ENCODE results near the gene LPIN2. TPM values are rescaled to one million over a fixed set of nuclear protein-coding genes. Genes with fewer than 3 reads are reported as not detected.

LPIN2 gene
- polyA plus RNA-seq, 1 donor (not counting 4 experiments of a cell fraction or from before 2014, with no cell fraction given) = 3.9 TPM

DNA sequence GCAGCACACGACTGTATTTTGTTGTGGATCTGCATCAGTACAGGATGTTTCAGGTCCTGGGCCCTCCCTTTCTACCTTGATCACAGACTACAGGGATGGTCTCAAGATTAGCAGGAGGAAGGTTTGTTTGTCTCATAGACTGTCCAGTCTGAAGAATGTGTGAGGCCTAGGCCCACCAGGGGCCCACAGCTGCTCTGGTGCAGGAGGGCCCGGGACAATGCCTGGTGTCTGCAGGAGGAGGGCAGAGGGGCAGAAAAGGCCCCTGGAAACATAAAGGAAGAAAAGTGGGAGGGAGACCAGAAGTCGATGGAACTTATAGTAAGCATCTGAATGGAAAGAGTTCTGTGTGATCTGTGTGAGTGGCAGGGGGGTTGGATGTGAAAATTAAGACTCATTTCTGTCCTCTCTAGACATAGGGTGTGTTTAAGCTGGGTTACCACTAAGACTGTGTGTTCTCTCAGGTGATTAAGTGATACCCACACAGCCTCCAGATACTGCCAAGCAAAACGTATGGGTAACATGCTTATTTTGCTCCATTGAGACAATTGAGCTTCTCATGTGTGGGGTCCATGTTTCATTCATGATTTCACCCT is 33.4 kb upstream of the LPIN2 start:
- Histone ChIP-seq H3K4me1 (ENCODE audit: control insufficient read depth, extremely low read depth, insufficient read depth, low read length) (no peaks in the 10 kb centered on the region), H3K27ac (ENCODE audit: control insufficient read depth, insufficient read depth, low read length) (no peak overlapping the region), H2AFZ (ENCODE audit: control insufficient read depth, low read length) (no peak overlapping the region), H3K9ac (ENCODE audit: control insufficient read depth, extremely low read depth, insufficient read depth, low read length) (no peak overlapping the region), H3K36me3 (ENCODE audit: control insufficient read depth in 2 of 2, extremely low read depth in 1 of 2, insufficient read depth in 2 of 2, low read length in 2 of 2) (no peaks in the 10 kb centered on the region), H3K27me3 (ENCODE audit: control insufficient read depth, extremely low read depth, insufficient read depth, low read length) (no peaks in the 10 kb centered on the region), H3K4me3 (ENCODE audit: control insufficient read depth in 2 of 3, extremely low read depth in 1 of 3, insufficient read depth in 2 of 3, low read depth in 1 of 3, low read length in 3 of 3) (no peak overlapping the region), H3K9me1 (ENCODE audit: control insufficient read depth, extremely low read depth, insufficient read depth, low read length) (no peaks in the 10 kb centered on the region), H4K20me1 (ENCODE audit: control insufficient read depth, extremely low read depth, insufficient read depth, low read length) (no peaks in the 10 kb centered on the region), H3K4me2 (ENCODE audit: control insufficient read depth, extremely low read depth, insufficient read depth, low read depth, low read length) (no peak overlapping the region), H3K79me2 (ENCODE audit: control insufficient read depth, insufficient read depth, low read length) (no peaks in the 10 kb centered on the region), H3K9me3 (ENCODE audit: control insufficient read depth, low read depth, low read length) (no peaks in the 10 kb centered on the region)
- dilution Hi-C loops (cut with MboI; ENCODE audit: extremely low pct_ligation_motif_present, low sequenced_read_pairs) = no loop called here
- DNase-seq (ENCODE audit: low read depth, low spot score) (no peak), FAIRE-seq (no peak)
- TF ChIP-seq EZH2 (IDR thresholded peaks at IDR 0.05; ENCODE audit: low read length) = no peak
- TF ChIP-seq, protein P1, sequence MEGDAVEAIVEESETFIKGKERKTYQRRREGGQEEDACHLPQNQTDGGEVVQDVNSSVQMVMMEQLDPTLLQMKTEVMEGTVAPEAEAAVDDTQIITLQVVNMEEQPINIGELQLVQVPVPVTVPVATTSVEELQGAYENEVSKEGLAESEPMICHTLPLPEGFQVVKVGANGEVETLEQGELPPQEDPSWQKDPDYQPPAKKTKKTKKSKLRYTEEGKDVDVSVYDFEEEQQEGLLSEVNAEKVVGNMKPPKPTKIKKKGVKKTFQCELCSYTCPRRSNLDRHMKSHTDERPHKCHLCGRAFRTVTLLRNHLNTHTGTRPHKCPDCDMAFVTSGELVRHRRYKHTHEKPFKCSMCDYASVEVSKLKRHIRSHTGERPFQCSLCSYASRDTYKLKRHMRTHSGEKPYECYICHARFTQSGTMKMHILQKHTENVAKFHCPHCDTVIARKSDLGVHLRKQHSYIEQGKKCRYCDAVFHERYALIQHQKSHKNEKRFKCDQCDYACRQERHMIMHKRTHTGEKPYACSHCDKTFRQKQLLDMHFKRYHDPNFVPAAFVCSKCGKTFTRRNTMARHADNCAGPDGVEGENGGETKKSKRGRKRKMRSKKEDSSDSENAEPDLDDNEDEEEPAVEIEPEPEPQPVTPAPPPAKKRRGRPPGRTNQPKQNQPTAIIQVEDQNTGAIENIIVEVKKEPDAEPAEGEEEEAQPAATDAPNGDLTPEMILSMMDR (optimal IDR thresholded peaks at IDR 0.05 in 1 of 3, IDR thresholded peaks at IDR 0.05 in 1 of 3, conservative IDR thresholded peaks at IDR 0.05 in 1 of 3; ENCODE audit: extremely low read depth in 1 of 3, insufficient read depth in 2 of 3, low read length in 3 of 3) = no peak

DNA sequence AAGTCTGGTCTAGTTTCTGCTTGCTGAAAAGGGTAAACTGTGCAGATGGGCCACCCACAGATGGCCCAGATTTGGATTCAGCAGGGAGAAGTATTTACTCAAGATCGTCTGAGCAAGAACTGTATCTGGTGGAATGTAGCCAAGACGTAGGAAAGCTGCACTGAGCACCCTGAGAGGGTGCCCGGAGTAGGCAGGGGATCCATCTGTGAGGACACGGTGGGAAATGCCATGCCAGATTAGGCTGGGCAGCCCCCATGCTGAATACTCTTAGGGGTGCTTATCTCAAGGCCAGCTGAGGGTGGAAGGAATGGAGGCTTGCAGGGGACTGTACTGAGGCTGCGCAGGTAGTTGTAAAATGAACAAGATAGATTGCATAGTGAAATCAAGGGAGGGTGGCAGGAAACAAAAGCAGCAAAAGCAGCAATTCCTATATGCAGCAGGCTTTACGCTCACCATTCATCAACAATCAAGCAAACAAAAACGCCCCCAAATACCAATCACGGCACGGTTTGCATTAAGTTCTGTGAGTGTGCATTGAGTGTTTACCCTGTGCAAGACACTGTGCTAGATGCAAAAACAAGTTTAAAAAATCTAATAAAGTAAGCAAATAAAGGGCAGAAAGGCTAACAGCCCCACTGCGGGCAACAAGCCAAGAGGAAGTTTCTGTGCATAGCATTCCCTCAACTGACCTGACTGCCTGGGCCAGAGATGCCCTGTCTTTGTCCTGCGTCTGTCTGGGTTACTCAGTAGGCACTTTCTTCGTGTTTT is 32.2 kb upstream of the LPIN2 start:
- H3K4me1 ChIP-seq (ENCODE audit: control insufficient read depth, extremely low read depth, insufficient read depth, low read length) = no peaks in the 10 kb centered on the region
- no peak for FAIRE-seq
- no peaks in the 10 kb centered on the region for H3K36me3 ChIP-seq (ENCODE audit: control insufficient read depth in 2 of 2, extremely low read depth in 1 of 2, insufficient read depth in 2 of 2, low read length in 2 of 2)
- H3K27ac ChIP-seq (ENCODE audit: control insufficient read depth, insufficient read depth, low read length) = no peak overlapping the region
- no peak overlapping the region for H3K9ac ChIP-seq (ENCODE audit: control insufficient read depth, extremely low read depth, insufficient read depth, low read length)
- H4K20me1 ChIP-seq (ENCODE audit: control insufficient read depth, extremely low read depth, insufficient read depth, low read length) = no peaks in the 10 kb centered on the region
- H2AFZ ChIP-seq (ENCODE audit: control insufficient read depth, low read length) = no peak overlapping the region
- no peak for DNase-seq (ENCODE audit: low read depth, low spot score)
- no peak overlapping the region for H3K4me2 ChIP-seq (ENCODE audit: control insufficient read depth, extremely low read depth, insufficient read depth, low read depth, low read length)
- H3K4me3 ChIP-seq (ENCODE audit: control insufficient read depth in 2 of 3, extremely low read depth in 1 of 3, insufficient read depth in 2 of 3, low read depth in 1 of 3, low read length in 3 of 3) = no peak overlapping the region
- no peak for TF ChIP-seq EZH2 (IDR thresholded peaks at IDR 0.05; ENCODE audit: low read length)
- TF ChIP-seq, protein P1 (optimal IDR thresholded peaks at IDR 0.05 in 1 of 3, IDR thresholded peaks at IDR 0.05 in 1 of 3, conservative IDR thresholded peaks at IDR 0.05 in 1 of 3; ENCODE audit: extremely low read depth in 1 of 3, insufficient read depth in 2 of 3, low read length in 3 of 3) = no peak
- dilution Hi-C loops (cut with MboI; ENCODE audit: extremely low pct_ligation_motif_present, low sequenced_read_pairs) = no loop called here
- no peaks in the 10 kb centered on the region for H3K9me3 ChIP-seq (ENCODE audit: control insufficient read depth, low read depth, low read length)
- H3K27me3 ChIP-seq (ENCODE audit: control insufficient read depth, extremely low read depth, insufficient read depth, low read length) = no peaks in the 10 kb centered on the region
- H3K9me1 ChIP-seq (ENCODE audit: control insufficient read depth, extremely low read depth, insufficient read depth, low read length) = no peaks in the 10 kb centered on the region
- H3K79me2 ChIP-seq (ENCODE audit: control insufficient read depth, insufficient read depth, low read length) = no peaks in the 10 kb centered on the region

Measured in keratinocyte (primary cell).